HL-60/S4 treated with phorbol 12-myristate 13-acetate at 8.2 ng/mL for 4 days and 3 days (cell line): ENCODE data around the gene MRPS15.
"Not testable (repeated sequence)": the region's sequence is repeated elsewhere in the genome, so short reads cannot be mapped to it uniquely, and the experiment has no call there.

Source experiments
- in situ Hi-C: fragments of 300-500 bp; cut with MboI; formaldehyde crosslinking; loops from 2 replicates; pipeline ENCODE4 v1.15.0; 2022; ENCODE audit warnings: low sequenced_read_pairs

MRPS15 gene

GRCh38 chr1:36486093-36486438, 21.9 kb upstream of the MRPS15 start:
- in situ Hi-C loops = no loop called here

GRCh38 chr1:36484099-36484498, 19.9 kb upstream of the MRPS15 start:
- in situ Hi-C loops = no loop called here

GRCh38 chr1:36482724-36483388, 18.7 kb upstream of the MRPS15 start, which contains the start of gene CSF3R:
Gene CSF3R, minus strand, starts transcription at chr1:36482913. Its CDS starts 3,417 bp downstream, at chr1:36479496.
- in situ Hi-C loops = no loop called here

- in situ Hi-C loops = no loop called here
Observed at GRCh38 chr1:36481771-36482723, 17.9 kb upstream of the MRPS15 start.

GRCh38 chr1:36481091-36481490, 16.9 kb upstream of the MRPS15 start:
- in situ Hi-C loops = no loop called here

- in situ Hi-C loops = no loop called here
Observed at GRCh38 chr1:36480161-36480560, 16.0 kb upstream of the MRPS15 start.

- in situ Hi-C loops = no loop called here
Observed at GRCh38 chr1:36479505-36480051, 15.4 kb upstream of the MRPS15 start.

- in situ Hi-C loops = not testable (repeated sequence)
Observed at GRCh38 chr1:36477615-36478014, 13.4 kb upstream of the MRPS15 start.

- in situ Hi-C loops = no loop called here
Observed at GRCh38 chr1:36476945-36477344, 12.8 kb upstream of the MRPS15 start.

GRCh38 chr1:36475910-36476604, 11.9 kb upstream of the MRPS15 start:
- in situ Hi-C loops = no loop called here

GRCh38 chr1:36475341-36475740, 11.2 kb upstream of the MRPS15 start:
- in situ Hi-C loops = no loop called here

- in situ Hi-C loops = no loop called here
Observed at GRCh38 chr1:36472656-36473055, 8.5 kb upstream of the MRPS15 start.

GRCh38 chr1:36471830-36472641, 7.9 kb upstream of the MRPS15 start:
- in situ Hi-C loops = no loop called here

- in situ Hi-C loops = no loop called here
Observed at GRCh38 chr1:36469163-36469562, 5.0 kb upstream of the MRPS15 start.

- in situ Hi-C loops = no loop called here
Observed at GRCh38 chr1:36467700-36468455, 3.7 kb upstream of the MRPS15 start.

- in situ Hi-C loops = no loop called here
Observed at GRCh38 chr1:36467027-36467410, 2.8 kb upstream of the MRPS15 start.

GRCh38 chr1:36466370-36467026, 2.3 kb upstream of the MRPS15 start:
- in situ Hi-C loops = no loop called here

GRCh38 chr1:36465731-36466369, 1.7 kb upstream of the MRPS15 start:
- in situ Hi-C loops = no loop called here
